Measurements from ENCODE around the gene CYP27C1. TPM values are rescaled to one million over a fixed set of nuclear protein-coding genes. Genes with fewer than 3 reads are reported as not detected.

The CYP27C1 gene
- total and polyA plus RNA-seq, 2 donors (not counting 1 experiment from before 2014, with no cell fraction given): 0.07 TPM; not detected in 1

DNA sequence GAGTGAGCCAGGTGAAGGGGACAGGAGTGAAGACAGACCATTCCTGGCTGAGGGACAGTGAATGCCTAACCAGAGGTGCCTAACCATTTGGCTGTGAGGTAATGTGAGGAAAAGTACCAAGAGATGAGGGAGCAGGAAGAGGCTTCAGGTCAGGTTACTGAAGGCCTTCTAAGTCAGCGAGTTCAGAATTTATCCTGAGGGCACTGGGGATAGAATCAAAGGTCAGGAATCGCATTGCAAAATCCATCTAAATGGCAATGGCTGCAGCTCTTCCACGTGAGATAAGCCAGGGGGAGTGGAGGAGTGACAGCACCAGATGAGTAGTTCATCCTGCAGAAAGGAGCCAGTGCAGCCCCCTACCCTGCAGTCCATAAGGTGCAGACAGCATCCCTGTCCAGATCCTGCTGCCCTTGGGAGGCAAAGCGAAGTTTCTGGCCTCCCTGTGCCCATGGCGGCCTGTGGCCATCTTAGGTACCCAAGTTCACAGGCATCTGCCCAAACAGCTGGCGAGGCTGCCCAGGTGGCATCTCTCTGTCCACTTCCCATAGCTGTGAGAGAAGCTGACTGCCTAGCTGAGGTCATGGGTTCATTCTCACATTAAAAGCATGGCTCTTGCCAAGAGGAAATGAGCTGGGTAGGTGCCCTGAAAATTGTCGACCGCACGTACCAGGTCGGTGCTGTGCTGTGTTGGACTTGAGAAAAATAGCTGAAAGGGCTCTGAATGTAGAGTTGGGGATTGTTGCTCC lies 49.5 kb downstream of the CYP27C1 start:
- H3K4me1 ChIP-seq (ENCODE audit: control insufficient read depth, extremely low read depth, insufficient read depth, low read length): peaks cover 3% of the 10 kb centered on the region
- H2AFZ ChIP-seq (ENCODE audit: low read length): no peak overlapping the region
- no peaks in the 10 kb centered on the region for H4K20me1 ChIP-seq (ENCODE audit: control insufficient read depth, extremely low read depth, insufficient read depth, low read length)
- H3K27ac ChIP-seq (ENCODE audit: insufficient read depth, low read length): no peak overlapping the region
- no peak for DNase-seq (ENCODE audit: low read depth in 2 of 2)
- H3K79me2 ChIP-seq (ENCODE audit: control insufficient read depth, insufficient read depth, low read length): no peaks in the 10 kb centered on the region
- no peak for TF ChIP-seq EZH2 (IDR thresholded peaks at IDR 0.05; ENCODE audit: low read length, missing control alignments)
- TF ChIP-seq, protein P1, sequence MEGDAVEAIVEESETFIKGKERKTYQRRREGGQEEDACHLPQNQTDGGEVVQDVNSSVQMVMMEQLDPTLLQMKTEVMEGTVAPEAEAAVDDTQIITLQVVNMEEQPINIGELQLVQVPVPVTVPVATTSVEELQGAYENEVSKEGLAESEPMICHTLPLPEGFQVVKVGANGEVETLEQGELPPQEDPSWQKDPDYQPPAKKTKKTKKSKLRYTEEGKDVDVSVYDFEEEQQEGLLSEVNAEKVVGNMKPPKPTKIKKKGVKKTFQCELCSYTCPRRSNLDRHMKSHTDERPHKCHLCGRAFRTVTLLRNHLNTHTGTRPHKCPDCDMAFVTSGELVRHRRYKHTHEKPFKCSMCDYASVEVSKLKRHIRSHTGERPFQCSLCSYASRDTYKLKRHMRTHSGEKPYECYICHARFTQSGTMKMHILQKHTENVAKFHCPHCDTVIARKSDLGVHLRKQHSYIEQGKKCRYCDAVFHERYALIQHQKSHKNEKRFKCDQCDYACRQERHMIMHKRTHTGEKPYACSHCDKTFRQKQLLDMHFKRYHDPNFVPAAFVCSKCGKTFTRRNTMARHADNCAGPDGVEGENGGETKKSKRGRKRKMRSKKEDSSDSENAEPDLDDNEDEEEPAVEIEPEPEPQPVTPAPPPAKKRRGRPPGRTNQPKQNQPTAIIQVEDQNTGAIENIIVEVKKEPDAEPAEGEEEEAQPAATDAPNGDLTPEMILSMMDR (conservative IDR thresholded peaks at IDR 0.05 in 1 of 2, IDR thresholded peaks at IDR 0.05 in 1 of 2; ENCODE audit: low read depth in 1 of 2, low read length in 2 of 2): no peak
- H3K4me2 ChIP-seq (ENCODE audit: extremely low read depth, insufficient read depth, low read length): no peak overlapping the region
- no peak overlapping the region for H3K4me3 ChIP-seq (replicated peaks in 1 of 4; ENCODE audit: control extremely low read depth in 1 of 4, insufficient read depth in 1 of 4, low read depth in 3 of 4, low read length in 4 of 4)
- H3K9ac ChIP-seq (ENCODE audit: insufficient read depth, low read length): no peak overlapping the region
- no peaks in the 10 kb centered on the region for H3K36me3 ChIP-seq (ENCODE audit: control insufficient read depth, insufficient read depth, low read length)
- H3K9me3 ChIP-seq (ENCODE audit: control insufficient read depth, insufficient read depth, low read depth, low read length): no peaks in the 10 kb centered on the region
- no peaks in the 10 kb centered on the region for H3K27me3 ChIP-seq (ENCODE audit: control insufficient read depth, insufficient read depth, low read length)

- no peaks in the 10 kb centered on the region for H3K36me3 ChIP-seq (ENCODE audit: control insufficient read depth, insufficient read depth, low read length)
- TF ChIP-seq, protein P1 (conservative IDR thresholded peaks at IDR 0.05 in 1 of 2, IDR thresholded peaks at IDR 0.05 in 1 of 2; ENCODE audit: low read depth in 1 of 2, low read length in 2 of 2): no peak
- no peak for TF ChIP-seq EZH2 (IDR thresholded peaks at IDR 0.05; ENCODE audit: low read length, missing control alignments)
- no peak overlapping the region for H3K27ac ChIP-seq (ENCODE audit: insufficient read depth, low read length)
- H3K27me3 ChIP-seq (ENCODE audit: control insufficient read depth, insufficient read depth, low read length): no peaks in the 10 kb centered on the region
- DNase-seq (ENCODE audit: low read depth in 2 of 2): no peak
- no peaks in the 10 kb centered on the region for H4K20me1 ChIP-seq (ENCODE audit: control insufficient read depth, extremely low read depth, insufficient read depth, low read length)
- H3K4me1 ChIP-seq (ENCODE audit: control insufficient read depth, extremely low read depth, insufficient read depth, low read length): peaks cover 1% of the 10 kb centered on the region
- H3K79me2 ChIP-seq (ENCODE audit: control insufficient read depth, insufficient read depth, low read length): no peaks in the 10 kb centered on the region
- no peak overlapping the region for H3K9ac ChIP-seq (ENCODE audit: insufficient read depth, low read length)
- H3K4me2 ChIP-seq (ENCODE audit: extremely low read depth, insufficient read depth, low read length): no peak overlapping the region
- no peak overlapping the region for H2AFZ ChIP-seq (ENCODE audit: low read length)
- no peaks in the 10 kb centered on the region for H3K9me3 ChIP-seq (ENCODE audit: control insufficient read depth, insufficient read depth, low read depth, low read length)
- H3K4me3 ChIP-seq (replicated peaks in 1 of 4; ENCODE audit: control extremely low read depth in 1 of 4, insufficient read depth in 1 of 4, low read depth in 3 of 4, low read length in 4 of 4): no peak overlapping the region
Observed at GRCh38 chr2:127170021-127170420, 50.1 kb downstream of the CYP27C1 start.

DNA sequence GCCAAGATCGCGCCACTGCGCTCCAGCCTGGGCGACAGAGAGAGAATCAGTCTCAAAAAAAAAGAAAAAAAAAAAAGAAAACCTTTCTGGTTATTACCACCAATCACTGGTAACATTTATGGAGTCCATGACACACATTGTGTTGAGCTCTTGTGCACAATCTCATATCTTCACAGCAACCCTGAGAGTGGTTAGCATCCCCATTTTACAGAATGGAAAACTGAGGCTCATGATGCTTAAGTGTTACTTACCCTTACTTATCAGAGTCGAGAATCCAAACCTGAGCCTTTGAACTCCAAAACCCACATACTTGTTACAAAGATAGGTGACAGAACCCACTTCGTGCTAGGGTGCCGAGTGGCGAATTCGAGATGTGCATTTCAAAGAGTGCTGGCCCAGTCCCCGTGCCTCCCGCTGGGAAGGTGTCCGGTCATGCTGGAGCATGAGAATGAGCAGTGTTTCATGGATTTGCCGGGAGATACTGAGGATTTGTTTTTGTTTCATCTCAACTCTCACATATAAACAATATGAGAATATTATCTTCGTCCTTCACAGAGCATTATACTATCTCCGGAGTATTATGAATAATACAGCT lies 50.9 kb downstream of the CYP27C1 start:
- Histone ChIP-seq H3K9me3 (ENCODE audit: control insufficient read depth, insufficient read depth, low read depth, low read length) (no peaks in the 10 kb centered on the region), H3K4me3 (replicated peaks in 1 of 4; ENCODE audit: control extremely low read depth in 1 of 4, insufficient read depth in 1 of 4, low read depth in 3 of 4, low read length in 4 of 4) (no peak overlapping the region), H3K27ac (ENCODE audit: insufficient read depth, low read length) (no peak overlapping the region), H3K4me2 (ENCODE audit: extremely low read depth, insufficient read depth, low read length) (no peak overlapping the region), H3K79me2 (ENCODE audit: control insufficient read depth, insufficient read depth, low read length) (no peaks in the 10 kb centered on the region), H2AFZ (ENCODE audit: low read length) (no peak overlapping the region), H3K9ac (ENCODE audit: insufficient read depth, low read length) (no peak overlapping the region), H4K20me1 (ENCODE audit: control insufficient read depth, extremely low read depth, insufficient read depth, low read length) (no peaks in the 10 kb centered on the region), H3K4me1 (ENCODE audit: control insufficient read depth, extremely low read depth, insufficient read depth, low read length) (no peaks in the 10 kb centered on the region), H3K27me3 (ENCODE audit: control insufficient read depth, insufficient read depth, low read length) (no peaks in the 10 kb centered on the region), H3K36me3 (ENCODE audit: control insufficient read depth, insufficient read depth, low read length) (no peaks in the 10 kb centered on the region)
- no peak for DNase-seq (ENCODE audit: low read depth in 2 of 2)
- TF ChIP-seq EZH2 (IDR thresholded peaks at IDR 0.05; ENCODE audit: low read length, missing control alignments): no peak
- TF ChIP-seq, protein P1 (conservative IDR thresholded peaks at IDR 0.05 in 1 of 2, IDR thresholded peaks at IDR 0.05 in 1 of 2; ENCODE audit: low read depth in 1 of 2, low read length in 2 of 2): no peak
